Activated T-helper 17 cell treated with anti-CD3 and anti-CD28 coated beads, Interleukin-2, amount 50 U/mL, for 72 hours (primary cell): ENCODE results near the gene PRSS33. TPM values are rescaled to one million over a fixed set of nuclear protein-coding genes. Genes with fewer than 3 reads are reported as not detected.

Experiments used
- ATAC-seq: fragments of 150-1000 bp; cut with Tn5 transposase; replicated peaks from 2 replicates; pipeline ENCODE4 v1.10.0; 2021; ENCODE audit warnings: mild to moderate bottlenecking, moderate library complexity
- H3K27ac Mint-ChIP-seq: one replicate; pipeline ENCODE4 v1.8.0; 2022; ENCODE audit warnings: mixed read lengths
- H3K27me3 Mint-ChIP-seq: one replicate; pipeline ENCODE4 v1.8.0; 2022; ENCODE audit warnings: mixed read lengths
- H3K36me3 Mint-ChIP-seq: one replicate; pipeline ENCODE4 v1.8.0; 2022; ENCODE audit warnings: low read depth, mild to moderate bottlenecking, mixed read lengths
- H3K4me1 Mint-ChIP-seq: one replicate; pipeline ENCODE4 v1.8.0; 2022; ENCODE audit warnings: mixed read lengths
- H3K4me3 Mint-ChIP-seq: one replicate; pipeline ENCODE4 v1.8.0; 2022; ENCODE audit warnings: mild to moderate bottlenecking, mixed read lengths
- H3K9me3 Mint-ChIP-seq: one replicate; pipeline ENCODE4 v1.8.0; 2022; ENCODE audit warnings: mixed read lengths
- total RNA-seq, 2 donors: library from RNA; stranded (reverse); gene quantifications; one replicate each; pipeline ENCODE4 v1.2.3, GENCODE V29; 2022

Gene PRSS33
- total RNA-seq, 2 donors from 2014 or later = not detected

GRCh38 chr16:2757344-2757743 is 30.0 kb downstream of the PRSS33 start:
- peaks cover 46% of the 10 kb centered on the region for H3K4me1 Mint-ChIP-seq
- peaks cover 97% of the 10 kb centered on the region for H3K36me3 Mint-ChIP-seq
- ATAC-seq = no peak

GRCh38 chr16:2756288-2757015 is 30.9 kb downstream of the PRSS33 start:
- Mint-ChIP-seq H3K36me3 (peaks cover 97% of the 10 kb centered on the region), H3K9me3 (no peaks in the 10 kb centered on the region), H3K4me1 (peaks cover 44% of the 10 kb centered on the region), H3K4me3 (peak overlapping the region; percentile 95), H3K27ac (peak overlapping the region; percentile 28), H3K27me3 (no peaks in the 10 kb centered on the region)
- no peak for ATAC-seq

More at GRCh38 chr16:2757344-2757743, 30.0 kb downstream of the PRSS33 start:
- no peaks in the 10 kb centered on the region for H3K27me3 Mint-ChIP-seq
- H3K27ac Mint-ChIP-seq = no peak overlapping the region
- H3K4me3 Mint-ChIP-seq = peak overlapping the region; percentile 27
- H3K9me3 Mint-ChIP-seq = no peaks in the 10 kb centered on the region

- ATAC-seq = no peak
- peaks cover 49% of the 10 kb centered on the region for H3K4me1 Mint-ChIP-seq
- no peaks in the 10 kb centered on the region for H3K27me3 Mint-ChIP-seq
- peak overlapping the region; percentile 95 for H3K4me3 Mint-ChIP-seq
- peak overlapping the region; percentile 96 for H3K27ac Mint-ChIP-seq
- peaks cover 89% of the 10 kb centered on the region for H3K36me3 Mint-ChIP-seq
- no peaks in the 10 kb centered on the region for H3K9me3 Mint-ChIP-seq
Observed at GRCh38 chr16:2755158-2755557, 32.2 kb downstream of the PRSS33 start.

GRCh38 chr16:2753733-2754020 is 33.7 kb downstream of the PRSS33 start:
- peak overlapping the region; percentile 96 for H3K27ac Mint-ChIP-seq
- H3K36me3 Mint-ChIP-seq = peaks cover 75% of the 10 kb centered on the region
- H3K27me3 Mint-ChIP-seq = no peaks in the 10 kb centered on the region
- no peak for ATAC-seq
- H3K4me1 Mint-ChIP-seq = peaks cover 46% of the 10 kb centered on the region
- H3K4me3 Mint-ChIP-seq = peak overlapping the region; percentile 95
- no peaks in the 10 kb centered on the region for H3K9me3 Mint-ChIP-seq

DNA sequence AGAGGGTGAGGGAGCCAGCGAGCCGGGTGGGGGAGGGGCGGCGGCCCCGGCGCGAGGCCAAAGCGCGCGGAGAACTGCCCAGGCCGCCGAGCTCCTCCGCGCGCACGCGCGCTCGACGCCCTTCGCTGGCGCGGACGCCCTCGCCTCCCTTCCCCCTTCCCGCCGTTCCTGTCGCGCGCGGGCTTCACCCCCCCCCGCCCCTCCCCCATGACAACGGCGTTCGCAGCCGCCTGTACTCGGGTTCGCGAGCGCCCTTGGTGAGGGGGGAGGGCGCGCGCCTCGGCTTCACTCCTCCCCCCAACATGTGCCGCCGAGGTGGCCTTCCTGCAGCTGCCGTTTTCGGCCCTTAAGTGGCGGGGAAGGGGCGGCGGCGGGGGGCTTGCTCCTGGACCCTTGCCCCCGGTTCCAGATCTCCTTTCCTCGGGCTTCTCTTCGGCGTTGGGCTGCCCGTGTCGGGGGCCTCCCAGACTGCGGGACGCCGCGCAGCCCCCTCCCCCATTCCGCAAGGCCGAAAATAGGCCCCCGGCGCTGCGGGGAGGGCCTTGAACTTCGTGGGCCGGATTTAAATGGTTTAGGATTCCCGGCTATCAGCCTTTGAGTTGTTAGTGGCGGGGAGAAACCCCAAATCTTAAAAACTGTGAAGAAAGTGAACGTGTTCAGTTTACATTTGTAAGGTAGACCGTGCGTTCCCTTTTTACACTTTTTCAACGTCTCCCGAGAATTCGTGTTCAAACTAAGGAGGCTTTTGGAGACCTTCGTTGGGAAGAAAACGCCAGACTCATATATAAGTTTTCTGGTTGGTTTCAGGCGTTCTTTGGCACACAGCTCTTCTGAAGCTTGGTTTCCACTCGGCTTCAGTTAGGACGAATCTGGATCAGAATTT is 34.3 kb downstream of the PRSS33 start:
- no peaks in the 10 kb centered on the region for H3K27me3 Mint-ChIP-seq
- peak overlapping the region; percentile 98 for H3K27ac Mint-ChIP-seq
- peak; percentile 54 for ATAC-seq
- peak overlapping the region; percentile 95 for H3K4me3 Mint-ChIP-seq
- H3K4me1 Mint-ChIP-seq = peaks cover 44% of the 10 kb centered on the region
- no peaks in the 10 kb centered on the region for H3K9me3 Mint-ChIP-seq
- peaks cover 69% of the 10 kb centered on the region for H3K36me3 Mint-ChIP-seq

- peaks cover 60% of the 10 kb centered on the region for H3K36me3 Mint-ChIP-seq
- peaks cover 38% of the 10 kb centered on the region for H3K4me1 Mint-ChIP-seq
- peak within 1 kb of the TSS; percentile 98 for H3K27ac Mint-ChIP-seq
- peak within 1 kb of the TSS; percentile 95 for H3K4me3 Mint-ChIP-seq
- no peaks in the 10 kb centered on the region for H3K27me3 Mint-ChIP-seq
- no peaks in the 10 kb centered on the region for H3K9me3 Mint-ChIP-seq
- ATAC-seq = peak; percentile 90
Observed at GRCh38 chr16:2752035-2752849, 35.1 kb downstream of the PRSS33 start, which contains the start of gene SRRM2. SRRM2 (plus strand) TSS chr16:2752638; CDS start chr16:2756365, 3,727 bp downstream.

DNA sequence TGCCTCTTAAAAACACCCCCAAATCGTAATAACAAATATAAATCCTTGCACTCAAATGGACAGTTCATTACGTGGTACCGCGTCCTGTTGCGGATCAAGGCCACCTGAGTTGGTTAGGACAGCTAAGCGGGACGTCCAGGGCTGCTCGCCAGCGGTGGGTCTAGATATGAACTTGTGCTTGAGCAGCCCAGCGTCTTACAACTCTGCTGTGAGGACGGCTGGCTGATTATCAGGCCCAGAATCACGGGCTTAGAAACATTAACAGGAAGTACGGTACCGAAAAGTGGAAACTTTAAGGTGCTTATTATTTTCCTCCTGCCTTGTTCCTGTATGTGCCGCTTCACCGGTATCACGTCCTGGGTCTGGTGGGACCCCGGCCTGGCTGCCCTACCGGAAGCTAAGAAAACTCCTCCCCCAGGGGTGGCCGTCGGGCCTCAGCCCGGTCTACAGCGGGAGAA is 35.8 kb downstream of the PRSS33 start:
- H3K27me3 Mint-ChIP-seq = no peaks in the 10 kb centered on the region
- H3K27ac Mint-ChIP-seq = peak overlapping the region; percentile 98
- H3K4me1 Mint-ChIP-seq = peaks cover 32% of the 10 kb centered on the region
- no peaks in the 10 kb centered on the region for H3K9me3 Mint-ChIP-seq
- peaks cover 54% of the 10 kb centered on the region for H3K36me3 Mint-ChIP-seq
- ATAC-seq = peak; percentile 57
- H3K4me3 Mint-ChIP-seq = peak overlapping the region; percentile 95

DNA sequence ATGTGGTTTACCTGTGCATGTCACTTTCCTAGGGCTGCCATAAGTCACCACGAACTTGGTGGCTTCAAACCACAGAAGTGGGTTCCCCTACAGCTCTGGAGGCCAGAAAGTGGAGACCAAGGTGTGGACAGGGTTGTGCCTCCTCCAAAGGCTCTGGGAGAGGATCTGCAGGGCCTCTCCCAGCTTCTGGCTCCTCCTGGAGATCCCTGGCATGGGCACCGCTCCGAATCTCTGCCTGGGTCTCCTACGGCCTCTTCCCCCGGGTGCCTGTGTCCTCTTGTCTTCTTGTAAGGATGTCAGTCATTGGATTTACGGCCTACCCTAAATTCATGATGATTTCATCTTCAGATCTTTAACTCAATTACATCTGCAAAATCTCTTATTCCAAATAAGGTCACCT is 37.4 kb downstream of the PRSS33 start:
- Mint-ChIP-seq H3K27ac (peak overlapping the region; percentile 98), H3K27me3 (no peaks in the 10 kb centered on the region), H3K4me1 (peaks cover 16% of the 10 kb centered on the region), H3K9me3 (no peaks in the 10 kb centered on the region), H3K4me3 (peak overlapping the region; percentile 95), H3K36me3 (peaks cover 37% of the 10 kb centered on the region)
- ATAC-seq = no peak

GRCh38 chr16:2749476-2749875 is 37.9 kb downstream of the PRSS33 start:
- Mint-ChIP-seq H3K36me3 (peaks cover 32% of the 10 kb centered on the region), H3K4me1 (peaks cover 12% of the 10 kb centered on the region), H3K9me3 (no peaks in the 10 kb centered on the region), H3K27me3 (no peaks in the 10 kb centered on the region), H3K4me3 (peak overlapping the region; percentile 23), H3K27ac (no peak overlapping the region)
- ATAC-seq = no peak

DNA sequence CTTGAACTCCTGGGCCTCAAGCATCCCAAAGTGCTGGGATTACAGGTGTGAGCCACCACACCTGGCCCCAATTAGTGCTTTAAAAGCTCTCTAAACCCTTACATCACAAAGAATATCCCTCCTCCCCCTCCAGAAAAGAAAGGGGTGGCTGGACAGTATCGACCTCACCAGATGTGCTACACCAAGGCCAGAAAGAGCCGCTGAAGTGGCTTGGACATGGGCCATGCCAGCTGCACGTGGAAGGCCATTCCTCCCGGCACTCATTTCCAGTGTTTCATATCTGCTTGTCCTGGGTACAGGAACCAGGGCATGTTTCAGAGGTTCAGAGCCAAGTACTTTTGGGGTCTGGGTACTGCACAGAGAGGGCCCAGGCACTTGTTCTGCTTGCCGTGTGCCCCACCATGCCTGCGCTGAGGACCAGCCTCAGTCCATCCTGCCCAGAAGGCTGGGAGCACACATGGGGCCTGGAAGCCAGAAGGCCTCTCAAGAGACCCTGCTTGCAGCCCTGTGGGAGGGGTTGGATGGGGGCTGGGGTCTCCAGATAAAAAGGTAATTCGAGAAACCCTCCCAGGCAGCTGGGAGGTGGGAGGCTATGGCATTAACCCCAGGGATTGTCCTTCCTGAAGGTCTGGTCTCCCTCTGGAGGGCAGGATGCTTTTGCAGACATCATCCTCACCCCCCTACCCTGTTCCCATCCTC is 38.5 kb downstream of the PRSS33 start:
- Mint-ChIP-seq H3K4me3 (peak overlapping the region; percentile 23), H3K27me3 (no peaks in the 10 kb centered on the region), H3K4me1 (peaks cover 6% of the 10 kb centered on the region), H3K9me3 (no peaks in the 10 kb centered on the region), H3K27ac (no peak overlapping the region), H3K36me3 (peaks cover 27% of the 10 kb centered on the region)
- no peak for ATAC-seq

DNA sequence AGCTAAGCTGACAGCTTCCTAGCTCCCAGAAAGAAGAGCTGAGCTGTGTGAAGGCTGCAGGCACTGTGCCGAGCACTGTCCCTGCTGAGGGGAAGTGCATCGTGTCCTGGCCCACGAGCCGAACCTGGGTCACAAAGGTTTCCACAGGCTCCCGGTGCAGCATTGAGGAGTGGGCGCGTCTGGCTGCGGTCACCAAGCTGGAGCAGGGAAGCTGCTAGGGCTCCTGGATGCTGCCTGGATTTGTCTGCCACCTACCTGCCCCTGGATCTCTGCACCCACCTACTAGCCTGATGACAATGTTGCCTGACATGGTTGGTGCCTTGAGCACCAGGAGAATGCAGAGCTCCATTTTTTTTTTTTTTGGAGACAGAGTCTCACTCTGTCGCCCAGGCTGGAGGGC is 41.4 kb downstream of the PRSS33 start:
- no peak overlapping the region for H3K4me3 Mint-ChIP-seq
- no peak overlapping the region for H3K27ac Mint-ChIP-seq
- H3K27me3 Mint-ChIP-seq = no peaks in the 10 kb centered on the region
- no peak for ATAC-seq
- H3K4me1 Mint-ChIP-seq = peaks cover under 1% of the 10 kb centered on the region
- H3K36me3 Mint-ChIP-seq = peaks cover under 1% of the 10 kb centered on the region
- H3K9me3 Mint-ChIP-seq = no peaks in the 10 kb centered on the region

GRCh38 chr16:2745116-2745890 is 42.1 kb downstream of the PRSS33 start:
- H3K4me3 Mint-ChIP-seq = no peak overlapping the region
- ATAC-seq = no peak
- H3K27ac Mint-ChIP-seq = no peak overlapping the region
- no peaks in the 10 kb centered on the region for H3K27me3 Mint-ChIP-seq
- H3K4me1 Mint-ChIP-seq = no peaks in the 10 kb centered on the region
- no peaks in the 10 kb centered on the region for H3K9me3 Mint-ChIP-seq
- H3K36me3 Mint-ChIP-seq = no peaks in the 10 kb centered on the region

DNA sequence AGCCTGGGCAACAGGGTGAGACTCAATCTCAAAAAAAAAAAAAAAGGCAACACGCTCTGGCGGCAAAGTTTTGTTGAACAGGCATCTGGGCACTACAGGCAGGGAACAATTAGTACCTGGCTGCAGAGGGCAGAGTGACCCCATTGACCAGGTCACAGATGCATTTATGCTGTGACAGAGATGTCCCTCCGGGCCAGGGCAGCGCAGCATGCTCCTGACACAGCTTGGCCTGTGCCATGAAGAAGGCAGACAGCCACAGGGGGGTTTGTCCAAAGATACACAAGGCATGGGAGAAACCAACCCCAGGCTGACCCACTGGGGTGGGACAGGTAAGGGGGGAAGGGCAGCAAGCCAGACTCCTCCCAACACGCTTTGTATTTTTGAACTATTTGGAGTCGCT is 42.6 kb downstream of the PRSS33 start:
- Mint-ChIP-seq H3K36me3 (no peaks in the 10 kb centered on the region), H3K27me3 (no peaks in the 10 kb centered on the region), H3K4me3 (no peak overlapping the region), H3K27ac (no peak overlapping the region), H3K4me1 (no peaks in the 10 kb centered on the region), H3K9me3 (no peaks in the 10 kb centered on the region)
- no peak for ATAC-seq
